22Rv1 (cell line): ENCODE measurements around the gene RHBDD2.

Source experiments
- CTCF ChIP-seq: fragments of 450-650 bp; IDR thresholded peaks from 2 replicates; pipeline ENCODE4 v1.5.1; 2017; ENCODE audit warnings: mild to moderate bottlenecking
- ZFX ChIP-seq: fragments of 450-650 bp; IDR thresholded peaks from 2 replicates; pipeline ENCODE4 v1.6.1; 2017; ENCODE audit warnings: antibody characterized with exemption, borderline replicate concordance

DNA sequence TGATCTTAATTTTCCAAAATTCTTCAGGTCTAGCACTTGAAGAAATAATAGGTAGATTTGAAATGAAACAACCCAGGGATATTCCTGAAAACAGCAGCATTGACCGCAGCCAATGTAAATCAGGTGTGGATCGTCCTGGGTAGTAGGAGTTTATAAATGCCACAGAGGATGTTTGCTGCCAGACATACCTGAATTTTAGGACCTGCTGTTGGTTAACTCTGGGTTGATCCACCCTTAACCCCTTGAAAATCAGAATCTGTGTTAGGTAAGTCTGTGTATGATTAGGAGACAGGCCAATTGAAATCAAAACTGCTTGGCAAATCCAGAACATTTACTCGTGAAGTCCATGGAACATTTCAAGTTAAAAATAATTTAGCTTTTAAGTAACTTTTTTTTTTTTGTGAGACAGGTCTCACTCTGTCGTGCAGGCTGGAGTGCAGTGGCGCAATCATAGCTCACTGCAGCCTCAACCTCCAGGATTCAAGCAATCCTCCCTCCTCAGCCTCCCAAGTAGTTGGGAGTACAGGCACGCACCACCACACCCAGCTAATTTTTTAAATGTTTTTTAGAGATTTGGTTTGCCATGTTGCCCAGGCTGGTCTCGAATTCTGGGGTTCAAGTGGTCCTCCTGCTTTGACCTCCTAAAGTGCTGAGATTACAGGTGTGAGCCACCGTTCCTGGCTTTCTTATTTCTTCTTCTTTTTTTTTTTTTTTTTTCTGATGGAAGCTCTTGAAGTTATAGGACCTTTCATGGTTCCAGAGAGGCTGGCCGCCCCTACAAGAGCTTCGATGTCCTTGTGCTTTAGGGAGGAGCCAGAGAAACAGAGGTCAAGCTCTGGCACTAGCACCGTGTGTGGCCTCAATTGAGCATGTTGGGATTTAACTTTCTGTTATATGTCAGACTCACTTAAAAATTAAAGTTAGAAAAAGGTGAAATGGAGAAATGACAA lies 38.1 kb downstream of the RHBDD2 start:
- no peak for TF ChIP-seq CTCF
- no peak for TF ChIP-seq ZFX
